CD4-positive, alpha-beta T cell treated with Interleukin-15 for 1 hour (primary cell): ENCODE results near the gene WNT7A.

Source experiments
- DNase-seq: peaks from one replicate; pipeline ENCODE4 v3.0.0-alpha.2; 2020

WNT7A gene

DNA sequence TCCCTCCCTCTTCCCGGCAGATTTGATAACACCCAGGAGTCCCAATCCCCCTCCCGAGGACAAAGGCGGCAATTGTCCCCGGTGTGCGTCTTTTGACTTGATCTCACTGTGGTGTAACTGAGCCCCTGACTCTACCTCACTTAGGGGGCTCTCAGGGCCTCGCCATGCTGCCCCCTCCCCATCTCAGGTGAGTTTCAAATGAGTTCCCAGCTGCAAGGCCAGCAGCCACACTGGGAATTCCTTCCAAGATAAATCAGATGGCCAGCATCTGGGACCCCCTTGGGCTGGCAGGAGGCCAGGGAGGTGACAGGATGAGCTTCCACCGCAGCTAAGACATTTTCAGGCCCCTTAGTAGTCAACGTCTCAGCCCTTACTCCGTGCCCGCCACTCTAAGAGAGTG, 35.0 kb downstream of the WNT7A start:
- DNase-seq, result no peak

DNA sequence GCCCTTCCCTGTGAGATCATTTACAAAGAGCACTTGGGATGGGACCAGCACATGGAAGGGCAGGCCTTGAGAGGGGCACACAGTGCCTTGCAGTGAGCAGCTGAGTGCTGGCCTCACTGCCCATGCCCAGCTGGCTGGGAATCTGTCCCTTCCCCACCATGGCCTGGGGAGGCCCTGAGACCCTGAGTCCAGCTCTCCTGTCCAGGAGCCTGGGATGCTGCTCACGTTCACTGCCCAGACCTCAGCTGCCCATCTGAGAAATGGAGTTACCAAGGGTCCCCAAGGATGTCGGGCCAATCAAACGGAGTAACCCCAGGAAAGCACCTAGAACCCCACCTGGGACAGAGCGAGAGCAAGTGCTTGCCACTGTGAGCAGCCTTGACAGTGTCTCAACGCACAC, 35.6 kb downstream of the WNT7A start:
- DNase-seq, result no peak

DNA sequence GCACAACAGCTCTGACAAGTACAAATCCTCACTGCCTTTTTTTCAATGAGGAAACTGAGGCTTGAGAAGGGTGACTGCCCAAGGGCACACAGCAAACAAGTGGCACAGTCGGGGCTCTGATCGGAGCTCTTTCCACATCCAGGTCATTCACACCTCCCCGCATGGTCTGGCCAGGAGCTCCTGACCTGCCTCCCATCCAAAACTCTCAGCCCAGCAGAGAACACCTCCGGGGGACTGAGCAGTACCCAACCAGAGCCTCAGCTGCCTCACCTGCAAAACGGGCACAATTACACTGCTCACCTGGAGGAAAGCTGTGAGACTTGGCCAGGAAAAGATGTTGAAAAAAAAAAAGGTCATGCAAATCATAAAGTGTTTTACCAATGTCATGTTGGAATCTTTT, 36.5 kb downstream of the WNT7A start:
- no peak for DNase-seq

DNA sequence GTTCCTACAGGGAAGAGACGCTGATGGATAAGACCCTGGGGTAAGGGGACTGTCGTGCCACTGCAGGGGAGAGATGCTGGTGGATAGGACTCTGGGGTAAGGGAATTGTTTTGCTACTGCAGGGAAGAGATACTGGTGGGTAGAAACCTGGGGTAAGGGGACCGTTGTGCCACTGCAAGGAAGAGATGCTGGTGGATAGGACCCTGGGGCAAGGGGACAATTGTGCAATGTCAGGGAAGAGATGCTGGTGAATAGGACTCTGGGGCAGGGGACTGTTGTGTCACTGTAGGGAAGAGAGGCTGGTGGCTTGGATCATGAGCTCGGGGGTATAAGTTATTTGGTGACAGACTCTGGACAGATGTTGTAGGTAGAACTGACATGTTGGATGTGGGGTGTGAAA, 37.6 kb downstream of the WNT7A start:
- DNase-seq, result no peak

DNA sequence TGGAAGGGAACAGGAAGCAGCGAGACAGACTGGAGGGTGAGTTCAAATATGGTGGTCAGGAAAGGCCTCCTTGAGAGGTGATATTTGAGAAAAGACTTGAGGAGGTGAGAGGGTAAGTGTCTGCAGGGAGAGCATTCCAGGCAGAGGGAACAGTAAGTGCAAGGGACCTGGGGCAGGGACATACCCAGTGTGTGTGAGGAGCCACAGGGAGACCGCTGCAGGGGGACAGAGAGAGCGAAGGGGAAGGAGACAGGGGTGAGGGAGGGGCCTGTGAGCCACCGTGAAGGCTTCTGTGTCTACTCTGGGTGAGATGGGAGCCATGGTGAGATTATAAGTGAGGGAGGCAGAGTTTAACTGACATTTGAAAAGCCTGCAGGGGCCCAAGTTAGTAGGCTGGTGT, 38.0 kb downstream of the WNT7A start:
- DNase-seq, result no peak

DNA sequence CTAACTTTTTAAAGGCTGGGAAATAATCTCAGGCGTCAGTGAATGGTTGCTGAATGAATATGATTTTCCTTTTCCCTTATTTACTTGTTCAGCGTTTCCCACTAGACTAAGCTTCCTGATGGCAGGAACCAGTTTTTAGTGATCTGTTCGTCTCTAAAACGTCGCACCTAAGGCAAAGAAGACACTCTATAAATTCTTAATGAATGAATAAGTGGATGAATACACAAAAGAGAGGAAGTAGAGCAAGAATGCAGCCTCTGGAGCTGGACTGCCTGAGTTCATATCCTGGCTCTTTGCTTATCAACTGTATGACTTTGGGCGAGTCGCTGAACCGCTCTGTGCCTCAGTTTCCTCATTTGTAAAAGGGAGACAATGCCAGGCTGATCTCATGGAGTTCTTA, 38.7 kb downstream of the WNT7A start:
- DNase-seq, result no peak

DNA sequence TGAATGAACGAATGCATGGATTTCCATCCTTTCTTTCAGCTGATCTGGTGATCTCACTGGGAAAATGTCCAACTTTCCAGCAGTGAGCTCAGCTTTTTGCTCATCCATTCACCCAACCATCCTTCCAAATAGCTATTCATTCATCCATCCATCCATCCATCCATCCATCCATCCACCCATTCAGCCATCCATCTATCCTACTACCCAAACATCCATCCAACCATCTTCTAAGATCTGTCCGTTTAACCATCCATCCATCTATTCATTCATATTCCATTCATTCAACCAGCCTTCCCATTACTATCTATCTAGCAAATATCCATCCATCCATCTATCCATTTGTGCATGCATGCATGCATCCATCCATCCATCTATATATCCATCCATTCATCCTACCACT, 39.4 kb downstream of the WNT7A start:
- DNase-seq, result no peak

DNA sequence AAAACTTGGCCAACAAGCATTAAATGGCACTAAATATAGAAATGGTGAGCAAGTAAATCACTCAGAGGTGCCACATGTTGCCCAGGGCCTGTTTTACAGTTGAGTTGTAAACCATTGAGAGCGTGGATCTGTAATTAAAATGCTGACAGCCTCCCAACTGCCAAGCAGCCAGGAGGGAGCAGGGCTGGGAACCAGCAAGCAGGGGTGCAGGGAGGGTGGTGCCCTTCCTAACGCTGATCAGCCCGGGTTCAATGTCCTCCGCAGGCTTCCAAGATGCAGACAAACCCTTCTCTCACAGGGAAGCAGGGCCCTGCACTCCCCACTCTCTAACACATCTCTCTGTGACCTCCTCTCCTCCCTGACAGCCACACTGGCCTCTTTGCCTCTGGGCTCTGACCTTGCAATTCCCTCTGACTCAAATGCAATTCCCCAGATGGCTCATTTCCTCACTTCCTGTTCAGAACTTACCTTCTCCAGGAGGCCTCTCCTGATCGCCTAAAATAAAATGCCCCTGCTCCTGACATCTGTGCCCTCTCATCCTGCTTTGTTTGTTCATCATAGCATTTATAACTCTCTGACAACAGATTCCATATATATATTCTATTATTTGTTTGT, 40.0 kb downstream of the WNT7A start:
- no peak for DNase-seq

DNA sequence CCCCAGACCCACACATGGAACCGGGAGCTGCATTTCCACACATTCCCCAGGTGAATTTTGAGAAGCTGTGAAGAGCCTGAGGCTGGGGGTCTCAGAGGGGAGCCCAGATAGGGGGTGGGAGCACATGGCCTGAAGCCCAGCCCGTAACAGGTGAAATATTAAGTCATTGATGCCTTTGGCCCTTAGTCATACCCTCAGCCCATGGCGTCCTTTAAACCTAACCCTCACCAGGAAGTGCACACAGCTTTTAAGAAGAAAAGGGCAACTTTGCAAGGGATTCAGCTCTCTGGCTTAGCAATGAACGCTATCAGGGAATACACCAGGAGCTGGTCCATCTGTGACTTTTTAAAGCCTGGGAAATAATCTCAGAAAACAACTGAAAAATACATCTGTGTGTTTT, 40.6 kb downstream of the WNT7A start:
- DNase-seq, result no peak

DNA sequence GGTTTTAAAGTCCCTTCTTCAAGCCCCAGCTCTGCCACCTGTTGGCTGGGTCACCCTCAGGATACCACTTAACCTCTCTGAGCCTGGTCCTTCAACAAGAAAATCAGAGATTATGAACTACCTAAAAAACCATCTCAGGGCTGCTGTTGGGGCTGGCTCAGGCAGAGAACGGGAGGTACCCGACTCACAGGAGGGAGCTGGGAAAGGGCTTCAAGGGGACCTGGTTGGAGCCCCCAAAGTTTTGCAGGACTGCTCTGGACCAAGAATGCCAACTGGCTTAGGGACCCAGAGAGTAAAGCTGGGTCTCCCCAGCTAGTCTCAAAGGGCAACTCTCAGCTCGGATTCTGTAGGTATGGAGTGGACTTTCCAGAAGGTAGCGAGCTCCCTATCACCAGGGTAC, 41.5 kb downstream of the WNT7A start:
- no peak for DNase-seq

DNA sequence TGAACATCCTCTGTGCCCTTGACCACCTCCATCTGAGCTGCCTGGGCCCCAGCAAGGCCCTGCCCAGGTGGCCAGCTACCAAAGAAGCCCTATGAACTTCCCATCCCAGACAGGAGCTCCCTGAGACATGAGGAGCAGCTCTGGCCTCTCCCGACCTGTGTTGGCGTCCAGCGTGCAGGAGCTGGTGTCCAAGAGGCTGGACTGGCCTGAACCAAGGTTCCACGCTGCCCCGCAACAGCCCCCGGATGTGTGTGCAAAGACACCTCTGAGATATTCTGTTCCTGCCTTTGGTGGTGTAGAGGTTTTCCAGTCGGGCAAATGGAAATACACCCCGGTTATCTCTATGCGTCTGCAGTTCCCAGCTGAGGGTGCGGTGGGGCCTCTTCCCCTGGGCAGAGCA, 42.1 kb downstream of the WNT7A start:
- no peak for DNase-seq

DNA sequence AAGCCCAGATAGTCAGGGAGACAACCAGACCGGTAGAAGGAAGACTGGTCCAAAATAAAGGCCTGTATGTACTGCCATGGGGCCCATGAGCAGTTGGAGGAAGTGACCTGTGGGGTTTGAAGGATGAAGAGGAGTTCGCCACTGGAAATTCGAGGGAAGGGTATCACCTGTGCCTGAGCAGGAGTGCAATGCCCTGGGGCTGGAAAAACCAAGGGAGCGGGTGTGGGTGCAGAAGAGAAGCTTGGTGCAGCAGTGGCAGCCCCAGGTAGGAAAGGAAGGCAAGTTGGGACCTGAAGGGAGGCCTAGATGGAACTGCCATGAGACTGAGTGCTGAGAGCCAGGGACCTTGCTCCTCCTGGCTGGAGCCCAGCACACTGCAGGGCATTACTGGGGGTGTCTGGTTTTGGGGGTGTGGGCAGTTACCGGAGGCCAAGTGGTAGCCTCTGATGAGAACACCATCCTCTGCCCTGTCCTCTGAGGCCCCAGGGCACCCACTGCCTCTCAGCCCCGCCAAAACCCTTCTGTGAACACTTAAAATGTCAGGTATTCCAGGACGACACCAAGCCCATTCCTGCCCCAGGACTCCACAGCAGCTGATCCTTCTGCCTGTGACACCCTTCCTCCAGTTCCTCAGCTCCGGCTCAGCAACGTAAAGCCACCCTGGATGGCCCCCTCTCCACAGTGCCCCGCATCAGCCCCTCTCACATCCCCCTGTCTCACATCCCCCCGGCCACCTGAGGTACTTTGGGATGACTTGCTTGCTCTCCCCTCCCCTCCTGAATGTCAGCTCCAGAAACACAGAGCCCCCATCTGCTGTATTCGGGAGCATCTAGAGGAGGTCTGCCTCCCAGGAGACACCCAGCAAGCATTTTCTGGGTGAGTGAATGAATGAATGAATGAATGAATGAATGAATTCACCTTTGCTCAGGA, 42.9 kb downstream of the WNT7A start:
- no peak for DNase-seq

DNA sequence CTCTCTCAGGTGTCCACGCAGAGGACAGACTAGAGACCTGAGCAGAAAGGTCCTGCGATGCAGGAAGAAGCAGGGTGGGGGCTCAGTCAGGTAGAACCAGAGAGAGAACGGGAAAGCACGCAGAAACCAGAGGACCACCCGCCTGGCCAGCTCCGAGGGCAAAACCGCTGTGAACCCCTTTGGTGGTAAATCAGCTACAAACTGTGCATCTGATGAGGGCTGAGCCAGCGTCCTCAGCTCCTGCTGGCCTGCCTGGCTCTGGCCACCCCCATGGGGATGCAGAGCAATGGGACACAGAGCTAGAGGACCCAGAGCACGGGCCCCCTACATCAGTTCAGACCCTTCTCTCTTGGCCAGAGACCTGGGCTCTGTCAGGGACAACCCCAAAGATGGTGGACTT, 44.6 kb downstream of the WNT7A start:
- no peak for DNase-seq

DNA sequence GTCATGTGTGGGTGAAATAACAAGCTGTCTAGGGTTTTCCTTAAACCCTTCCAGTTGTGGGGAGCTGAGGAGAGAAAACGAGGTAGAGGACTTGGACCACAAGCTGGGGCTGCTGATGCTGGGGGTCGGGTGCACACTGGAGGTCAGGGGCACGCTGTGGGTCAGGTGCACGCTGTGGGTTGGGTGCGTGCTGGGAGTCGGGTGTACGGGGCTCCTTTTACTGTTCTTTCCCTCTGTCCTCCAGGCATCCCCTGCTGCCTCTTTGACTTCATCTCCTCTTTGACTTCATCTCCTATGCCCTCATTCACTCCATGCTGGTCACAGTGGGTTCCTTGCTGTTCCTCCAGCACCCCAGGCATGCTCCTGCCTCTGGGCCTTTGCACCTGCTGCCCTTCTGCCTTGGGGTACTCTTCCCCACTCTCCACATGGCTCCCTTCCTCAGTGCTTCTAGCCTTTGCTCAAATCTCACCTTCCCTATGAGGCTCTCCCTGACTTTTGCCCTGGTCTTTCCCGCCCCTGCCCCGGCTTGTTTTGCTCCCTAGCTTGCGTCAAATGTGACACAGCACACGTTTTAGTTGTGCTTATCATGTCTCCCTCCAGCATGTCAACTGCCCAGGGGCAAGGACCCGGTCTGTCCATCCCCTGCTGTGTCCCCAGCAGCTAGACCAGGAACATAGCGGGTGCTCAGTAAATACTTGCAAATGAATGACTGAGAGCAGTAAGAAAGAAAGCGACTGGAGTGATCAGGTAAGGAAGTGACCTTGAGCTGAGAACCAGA, 45.4 kb downstream of the WNT7A start:
- DNase-seq, result no peak

DNA sequence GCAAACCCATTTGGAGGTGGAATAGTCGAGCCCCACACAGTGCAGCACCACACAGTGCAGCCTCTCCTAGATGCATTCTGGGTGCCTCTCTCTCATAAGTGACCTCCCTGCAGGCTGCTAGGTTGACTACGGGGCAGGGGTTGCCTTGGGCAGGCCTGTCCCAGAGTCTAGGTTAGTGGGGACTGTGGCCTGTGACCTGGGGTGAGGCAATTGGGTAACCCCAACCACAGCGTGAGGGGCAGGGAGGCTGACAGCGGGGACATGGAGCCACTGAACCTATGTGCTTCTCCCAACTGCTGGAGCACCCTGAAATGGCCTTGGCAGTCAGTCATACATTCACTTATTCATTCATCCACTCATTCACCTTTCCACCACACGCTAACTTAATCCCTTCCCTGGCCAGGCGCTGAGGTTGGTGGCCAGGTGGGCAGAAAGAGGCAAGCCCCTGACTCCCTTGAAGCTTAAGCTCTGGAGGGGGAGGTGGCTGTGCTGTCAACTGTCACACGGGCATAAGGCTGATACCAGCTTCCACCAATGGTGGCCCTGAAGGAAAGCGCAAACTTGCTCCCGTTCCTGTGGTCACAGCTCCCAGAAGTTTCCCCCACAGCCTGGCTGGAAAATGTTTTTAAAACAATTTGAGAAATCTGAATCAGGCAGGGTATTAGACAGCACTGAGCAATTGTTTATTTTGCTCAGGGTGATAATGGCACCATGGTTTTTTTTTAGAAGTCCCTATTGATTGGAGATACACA, 46.2 kb downstream of the WNT7A start:
- no peak for DNase-seq

DNA sequence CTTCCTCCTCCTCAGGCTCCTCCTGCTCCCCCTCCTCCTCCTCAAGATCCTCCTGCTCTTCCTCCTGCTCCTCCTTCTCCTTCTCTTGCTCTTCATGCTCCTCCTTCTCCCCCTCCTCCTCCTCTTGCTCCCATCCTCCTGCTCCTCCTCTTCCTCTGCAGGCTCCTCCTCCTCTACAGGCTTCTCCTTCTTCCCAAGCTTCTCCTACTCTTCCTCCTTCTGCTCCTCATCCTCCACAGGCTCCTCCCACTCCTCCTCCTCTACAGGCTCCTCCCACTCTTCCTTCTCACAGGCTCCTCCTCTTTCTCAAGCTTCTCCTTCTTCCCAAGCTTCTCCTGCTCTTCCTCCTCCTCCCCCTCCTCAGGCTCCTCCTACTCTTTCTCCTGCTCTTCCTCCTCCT, 47.7 kb downstream of the WNT7A start:
- DNase-seq, result no peak

DNA sequence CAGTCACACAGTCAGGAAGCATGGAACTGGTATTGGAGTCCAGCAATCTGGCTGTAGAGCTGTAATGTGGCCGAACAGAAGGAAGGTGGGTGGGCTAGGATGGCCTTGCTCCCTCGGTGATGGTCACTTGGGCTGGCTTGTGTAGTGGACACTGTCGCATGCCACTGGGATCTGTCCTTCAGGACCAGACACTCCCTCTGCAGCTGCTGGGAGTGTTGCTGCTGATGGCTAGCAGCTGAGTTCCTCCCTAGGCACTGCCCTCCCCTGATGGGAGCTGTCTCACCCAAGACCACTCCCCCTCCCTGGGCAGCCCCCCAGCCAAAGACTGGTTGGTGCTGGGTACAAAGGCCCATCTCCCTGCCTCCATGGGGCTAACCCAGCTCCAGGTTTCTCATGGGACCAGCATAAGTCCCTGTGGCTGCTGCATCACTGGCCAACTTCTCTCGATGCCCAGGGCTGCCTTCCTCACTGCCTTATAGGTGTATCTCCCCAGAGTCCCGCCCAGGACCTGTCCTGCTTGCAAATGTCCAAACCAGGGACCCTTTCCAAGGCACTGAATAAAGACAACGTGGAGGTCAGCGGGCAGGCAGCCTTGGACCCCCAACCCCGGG, 48.4 kb downstream of the WNT7A start:
- DNase-seq, result no peak

DNA sequence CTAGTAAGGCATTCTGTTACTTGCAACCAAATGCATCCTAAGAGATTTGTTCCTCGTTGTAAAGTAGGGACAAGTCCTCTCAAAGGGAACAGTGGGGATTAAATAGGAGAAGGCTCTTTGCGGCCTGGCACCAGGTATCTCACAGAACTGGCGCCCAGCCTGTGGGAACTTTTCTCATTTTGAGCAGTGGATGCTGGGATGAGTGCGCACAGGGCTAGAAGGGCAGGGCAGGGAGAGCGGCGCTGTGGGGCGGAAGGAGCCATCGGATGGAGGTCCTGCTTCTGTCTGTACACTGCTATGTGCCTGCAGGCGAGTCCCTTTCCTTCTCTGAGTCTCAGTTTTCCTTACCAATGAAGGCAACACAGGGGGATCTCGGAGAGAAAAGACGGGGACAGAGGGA, 50.6 kb downstream of the WNT7A start:
- DNase-seq, result no peak

DNA sequence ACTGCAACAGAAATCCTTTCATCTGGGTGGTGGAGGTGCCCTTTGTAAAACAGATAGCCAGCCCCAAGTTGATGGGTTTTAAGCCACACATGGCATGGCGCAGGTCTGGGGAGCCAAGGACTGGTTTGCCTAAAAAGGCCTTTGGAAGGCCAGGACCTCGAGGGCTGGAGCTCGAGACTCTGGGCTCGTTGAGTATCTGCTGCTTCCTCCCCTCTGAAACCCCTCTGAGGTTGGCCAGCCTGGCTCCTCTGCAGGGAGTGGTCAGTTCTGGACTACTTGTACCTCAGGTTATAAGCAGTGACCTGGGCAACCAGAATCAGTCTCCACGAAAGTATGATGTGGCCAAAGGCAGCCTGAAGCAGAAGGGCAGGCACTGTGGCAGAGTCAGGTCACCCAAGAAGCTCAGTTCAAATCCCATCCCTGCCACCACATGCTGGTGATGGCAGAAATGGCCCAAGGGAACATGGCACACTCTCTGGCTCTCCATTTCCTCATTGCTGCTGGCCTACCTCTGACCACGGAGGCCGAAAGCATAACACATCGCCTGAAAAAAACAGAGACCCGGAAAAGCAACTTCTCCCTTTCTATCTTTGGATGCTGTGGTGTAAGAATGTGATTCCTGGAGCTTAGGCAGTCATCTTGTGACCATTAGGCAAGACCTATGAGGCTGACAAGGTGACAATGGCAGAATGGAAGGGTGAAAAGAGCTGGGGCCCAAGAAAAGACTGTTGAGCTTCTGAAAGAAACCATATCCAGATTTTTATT, 51.2 kb downstream of the WNT7A start:
- DNase-seq, result no peak

DNA sequence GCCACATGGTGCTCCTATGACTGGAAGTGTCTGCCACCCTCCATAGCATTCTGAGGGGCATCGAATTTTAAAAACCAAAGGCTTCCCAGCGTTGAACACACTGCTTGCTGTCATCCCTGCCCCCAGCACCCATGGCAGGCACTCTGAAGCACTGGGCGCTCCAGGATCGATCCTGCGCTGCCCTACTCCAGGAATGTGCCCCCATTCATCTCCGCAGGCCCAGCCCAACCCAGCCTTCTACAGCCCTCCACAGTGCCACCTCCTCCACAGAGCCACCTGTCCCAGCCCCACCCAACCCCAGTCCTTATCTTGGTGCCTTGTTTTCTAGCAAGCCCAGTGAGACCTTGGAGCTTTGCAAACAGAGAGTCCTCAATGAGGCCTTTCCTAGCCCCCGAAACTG, 52.2 kb downstream of the WNT7A start:
- DNase-seq, result no peak

DNA sequence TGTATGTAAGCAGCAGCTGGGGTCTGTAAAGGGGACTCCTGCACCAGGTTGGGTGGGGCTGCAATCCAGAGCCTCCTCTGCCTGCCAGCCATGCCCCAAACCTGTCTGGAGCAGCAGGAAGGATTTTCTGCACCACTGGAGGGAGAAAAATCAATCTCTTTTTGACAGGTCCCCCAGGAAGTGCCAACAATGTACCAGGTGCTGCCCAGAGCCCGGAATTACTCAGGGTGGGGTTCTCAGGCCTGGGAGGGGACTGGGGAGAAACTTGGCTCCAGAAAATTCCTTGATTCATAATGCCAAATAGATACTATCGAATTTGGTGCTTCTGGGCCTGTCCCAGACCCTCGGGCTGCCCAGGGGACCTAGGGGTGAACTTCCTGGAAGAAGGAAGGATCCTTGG, 52.6 kb downstream of the WNT7A start:
- DNase-seq, result no peak

DNA sequence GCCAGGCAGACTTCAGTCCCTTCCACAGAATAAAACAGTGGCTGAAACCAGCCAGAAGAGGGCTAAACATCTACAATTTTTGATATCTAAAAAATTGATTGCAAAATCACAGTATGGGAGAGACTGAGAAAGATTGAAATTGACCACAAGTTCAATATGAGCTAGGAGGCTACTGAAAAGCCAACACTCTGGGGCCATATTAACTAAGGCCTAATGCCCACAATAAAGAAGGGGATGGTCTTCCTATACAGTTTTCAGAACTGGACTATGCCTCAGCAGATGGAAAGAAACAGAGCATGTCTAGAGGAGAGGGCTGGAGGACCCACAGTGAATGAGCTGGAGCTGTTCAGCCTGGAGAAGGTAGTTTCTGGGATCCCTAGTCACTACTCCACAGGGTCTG, 53.2 kb downstream of the WNT7A start:
- no peak for DNase-seq
